ENCODE results near the gene WDR70. TPM values are rescaled to one million over a fixed set of nuclear protein-coding genes. Genes with fewer than 3 reads are reported as not detected.

WDR70 gene
- total and polyA plus RNA-seq, 2 of the 8 experiments (the other 6 are each of a cell fraction or from before 2014, with no cell fraction given) = 10.6 to 37.4 TPM

GRCh38 chr5:37756248-37756647, 377.1 kb downstream of the WDR70 start:
- Histone ChIP-seq H3K79me2 (ENCODE audit: control insufficient read depth in 1 of 2, insufficient read depth in 2 of 2, low read length in 2 of 2) (no peaks in the 10 kb centered on the region), H4K5ac (ENCODE audit: insufficient read length, low read depth, low read length) (no peak overlapping the region), H3K23me2 (ENCODE audit: low read depth, low read length) (no peaks in the 10 kb centered on the region), H2AK5ac (ENCODE audit: low read depth, low read length) (no peak overlapping the region), H3K79me1 (ENCODE audit: low read depth, low read length) (no peaks in the 10 kb centered on the region), H3K9ac (replicated peaks in 1 of 4; ENCODE audit: extremely low read depth in 1 of 4, low read depth in 3 of 4, low read length in 3 of 4) (no peak overlapping the region), H2BK20ac (ENCODE audit: low read length) (no peak overlapping the region), H2BK120ac (replicated peaks; ENCODE audit: low read depth, low read length) (no peak overlapping the region), H3K23ac (ENCODE audit: insufficient read length) (no peak overlapping the region), H2AFZ (ENCODE audit: low read length) (no peak overlapping the region), H3K9me3 (ENCODE audit: insufficient read depth in 2 of 2, low read depth in 1 of 2, low read length in 1 of 2) (no peaks in the 10 kb centered on the region), H3K18ac (ENCODE audit: extremely low read depth, low read length) (no peak overlapping the region), H3K14ac (ENCODE audit: insufficient read length) (no peak overlapping the region), H3K4me1 (replicated peaks in 1 of 4; ENCODE audit: control insufficient read depth in 3 of 4, insufficient read depth in 4 of 4, low read length in 3 of 4) (no peaks in the 10 kb centered on the region), H3K4me3 (ENCODE audit: extremely low read depth in 1 of 4, insufficient read depth in 2 of 4, low read depth in 3 of 4, low read length in 4 of 4) (no peak overlapping the region), H3K4me2 (ENCODE audit: insufficient read depth in 1 of 2, low read depth in 2 of 2, low read length in 2 of 2) (no peak overlapping the region), H3K56ac (replicated peaks; ENCODE audit: insufficient read length, low read depth, low read length) (no peak overlapping the region), H2BK5ac (ENCODE audit: low read depth, low read length) (no peak overlapping the region), H2BK15ac (ENCODE audit: low read length) (no peak overlapping the region), H3K27ac (ENCODE audit: low read depth, low read length) (no peak overlapping the region), H4K20me1 (replicated peaks in 1 of 2; ENCODE audit: control insufficient read depth in 1 of 2, insufficient read depth in 2 of 2, low read length in 2 of 2) (no peaks in the 10 kb centered on the region), H3K4ac (replicated peaks; ENCODE audit: insufficient read length, low read depth, low read length) (no peak overlapping the region), H4K91ac (replicated peaks; ENCODE audit: insufficient read length, low read length) (no peak overlapping the region), H4K8ac (ENCODE audit: extremely low read depth, insufficient read depth, low read length) (no peak overlapping the region), H2BK12ac (ENCODE audit: low read depth, low read length) (no peak overlapping the region), H3K27me3 (replicated peaks in 1 of 4; ENCODE audit: control insufficient read depth in 3 of 4, extremely low read depth in 1 of 4, insufficient read depth in 3 of 4, low read length in 3 of 4) (no peaks in the 10 kb centered on the region), H3K36me3 (ENCODE audit: control insufficient read depth in 2 of 4, insufficient read depth in 4 of 4, low read length in 3 of 4) (no peaks in the 10 kb centered on the region)
- ChIA-PET CTCF (ENCODE audit: partially characterized antibody) (interaction anchor here (3.1 kb wide), 1 partner anchor 33 kb away, joined by 13 read pairs; no protein-coding TSS in a partner anchor), POLR2A (ENCODE audit: partially characterized antibody) (interaction anchor here (0.6 kb wide), 1 partner anchor 73 kb away, joined by 3 read pairs; no protein-coding TSS in a partner anchor)
- no peak for FAIRE-seq
- DNase-seq (ENCODE audit: low read depth in 1 of 2, low spot score in 2 of 2) = no peak
- TF ChIP-seq ASH2L (IDR thresholded peaks at IDR 0.05; ENCODE audit: low read length) = no peak
- no peak for TF ChIP-seq E2F6 (IDR thresholded peaks at IDR 0.05)
- no peak for TF ChIP-seq SIRT6 (IDR thresholded peaks at IDR 0.05; ENCODE audit: low read length)
- no peak for TF ChIP-seq ZNF274 (IDR thresholded peaks at IDR 0.05; ENCODE audit: borderline replicate concordance, extremely low read depth, low read length)
- no peak for TF ChIP-seq NRF1 (IDR thresholded peaks at IDR 0.05; ENCODE audit: low read depth, low read length)
